HG03045 (cell line): ENCODE results near the gene LAMP1.
"Not testable (repeated sequence)": the region's sequence is repeated elsewhere in the genome, so short reads cannot be mapped to it uniquely, and the experiment has no call there.

Experiments
- ATAC-seq: cut with Tn5 transposase; IDR thresholded peaks from one replicate; pipeline ENCODE4 v1.9.1; 2021; ENCODE audit warnings: mild to moderate bottlenecking, moderate library complexity; ENCODE audit not compliant: unreplicated experiment

The LAMP1 gene

DNA sequence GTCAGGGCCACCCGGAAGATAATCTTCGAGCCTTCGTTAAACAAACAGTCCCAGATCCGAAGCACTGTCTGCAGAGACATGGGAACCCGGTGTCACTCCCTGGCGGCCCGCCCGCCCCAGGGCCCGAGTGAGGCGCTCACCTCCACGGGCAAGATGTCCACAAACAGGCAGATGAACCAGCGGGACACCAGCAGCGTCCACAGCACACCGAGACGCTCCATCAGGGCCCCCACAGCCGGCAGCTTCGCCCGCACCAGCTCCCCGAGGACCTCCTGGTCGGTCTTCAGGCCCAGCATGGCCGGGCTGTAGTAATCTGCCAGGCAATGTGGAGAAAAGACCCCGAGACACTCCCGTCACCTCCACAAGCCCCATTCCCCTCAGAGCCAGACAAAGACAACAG is 28.7 kb downstream of the LAMP1 start:
- ATAC-seq: no peak

DNA sequence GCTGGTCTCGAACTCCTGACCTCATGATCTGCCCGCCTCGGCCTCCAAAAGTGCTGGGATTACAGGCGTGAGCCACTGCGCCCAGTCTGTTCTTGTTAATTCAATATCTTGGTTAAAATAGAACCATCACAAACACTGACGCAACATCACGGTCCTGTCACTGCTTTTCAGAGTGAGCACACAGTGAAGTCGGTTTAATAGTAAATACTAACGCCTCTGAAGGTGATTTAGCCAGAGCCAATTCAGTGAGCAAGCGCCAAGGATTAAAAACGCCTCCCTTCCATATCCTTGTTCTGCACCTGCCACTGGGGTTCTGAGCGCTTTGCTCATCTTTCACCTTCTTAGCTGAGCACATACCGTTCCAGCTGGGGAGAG is 30.3 kb downstream of the LAMP1 start:
- no peak for ATAC-seq

- ATAC-seq: no peak
These were observed 30.9 kb downstream of the LAMP1 start for GRCh38 chr13:113327766-113328471.

DNA sequence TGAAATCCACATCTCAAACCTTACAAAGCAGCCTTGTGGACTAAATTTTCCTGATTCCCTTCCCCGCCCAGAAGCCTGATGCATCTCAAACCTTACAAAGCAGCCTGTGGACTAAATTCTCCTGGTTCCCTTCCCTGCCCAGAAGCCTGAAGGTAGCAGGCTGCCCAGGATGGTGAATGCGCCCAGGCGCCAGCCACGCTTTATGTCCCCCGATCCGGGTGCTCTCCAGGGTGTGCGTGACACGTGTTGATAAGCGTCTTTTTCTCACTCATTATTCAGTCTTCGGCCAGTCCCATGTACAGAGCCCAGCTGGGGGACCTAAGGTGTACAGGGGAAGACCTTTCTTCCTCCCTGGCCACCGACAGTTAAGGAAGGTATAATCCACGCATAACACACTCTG is 31.8 kb downstream of the LAMP1 start:
- no peak for ATAC-seq

DNA sequence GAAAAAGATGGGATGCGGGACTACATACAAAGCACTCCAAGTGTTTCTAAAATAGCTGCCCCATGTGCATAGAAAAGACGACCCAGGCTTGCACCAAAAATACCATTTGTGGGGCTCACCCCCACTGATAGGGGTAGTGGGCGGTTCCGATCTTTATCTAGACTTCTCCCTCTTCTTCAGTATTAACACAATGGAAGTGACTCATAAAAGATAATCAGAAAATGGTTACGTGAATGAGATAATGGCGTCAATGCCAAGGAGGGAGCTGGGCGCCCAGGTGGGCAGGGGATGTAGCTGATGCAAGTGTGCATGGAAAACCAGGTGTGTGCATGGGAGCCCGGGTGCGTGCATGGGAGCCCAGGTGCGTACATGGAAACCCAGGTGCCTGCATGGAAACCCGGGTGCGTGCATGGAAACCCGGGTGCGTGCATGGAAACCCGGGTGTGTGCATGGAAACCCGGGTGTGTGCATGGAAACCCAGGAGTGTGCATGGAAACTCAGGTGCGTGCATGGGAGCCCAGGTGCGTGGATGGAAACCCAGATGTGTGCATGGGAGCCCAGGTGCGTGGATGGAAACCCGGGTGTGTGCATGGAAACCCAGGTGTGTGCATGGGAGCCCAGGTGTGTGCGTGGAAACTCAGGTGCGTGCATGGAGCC is 32.7 kb downstream of the LAMP1 start:
- no peak for ATAC-seq

DNA sequence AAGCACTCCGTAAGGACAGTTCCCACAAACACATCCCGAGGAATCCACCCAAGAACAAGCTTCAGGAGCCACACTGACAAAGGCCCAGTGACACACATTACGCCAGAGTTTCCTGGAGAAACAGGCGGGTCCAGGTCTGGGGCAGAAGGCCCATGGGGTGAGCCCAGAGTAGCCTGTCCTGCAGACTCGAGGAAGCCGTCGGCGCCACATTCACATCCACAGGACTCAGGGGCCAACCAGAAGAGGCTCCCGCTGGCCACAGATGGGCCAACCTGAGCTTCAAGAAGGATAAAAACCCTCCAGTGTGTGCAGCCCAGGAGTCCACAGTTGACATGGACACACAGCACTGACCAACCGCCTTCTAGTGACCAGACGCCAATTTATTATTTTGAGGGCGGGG is 35.6 kb downstream of the LAMP1 start:
- ATAC-seq: no peak

DNA sequence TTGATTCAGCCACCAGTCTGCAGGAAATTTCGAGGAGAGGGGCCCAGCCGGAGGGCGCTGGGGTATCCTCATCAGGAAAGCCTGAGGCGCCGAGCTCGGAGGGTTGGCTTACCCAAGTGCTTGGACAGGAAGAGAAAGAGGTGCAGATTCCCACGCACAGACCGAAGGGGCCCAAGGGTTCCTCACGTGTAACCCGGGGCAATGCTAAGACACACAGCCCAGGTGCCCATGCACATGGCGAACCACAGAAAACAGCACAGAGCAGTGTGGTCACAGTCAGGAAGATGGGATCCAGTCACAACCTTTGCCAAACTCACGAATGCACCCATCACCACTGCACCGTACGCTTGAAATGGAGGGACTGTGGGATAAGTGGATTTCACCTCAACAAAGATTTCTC is 36.0 kb downstream of the LAMP1 start:
- no peak for ATAC-seq

DNA sequence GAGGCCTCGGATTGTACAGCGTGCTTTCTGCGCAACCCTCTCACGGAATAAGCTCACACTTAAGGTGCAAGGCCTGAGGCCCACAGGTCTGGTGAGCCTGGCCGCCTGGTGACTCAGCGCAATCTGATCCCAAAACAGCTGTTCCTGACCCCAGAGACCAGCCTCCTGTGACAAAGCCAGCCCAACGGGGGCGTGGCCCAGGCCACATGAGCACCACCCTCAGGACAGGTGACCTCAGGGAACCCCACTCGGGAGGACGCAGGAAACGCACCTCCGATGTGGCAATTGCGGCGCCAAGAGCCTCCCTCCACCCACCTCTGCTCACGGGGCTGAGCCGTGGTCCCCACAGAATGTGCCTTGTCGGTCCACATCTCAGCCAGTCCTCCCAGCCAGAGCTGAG is 40.5 kb downstream of the LAMP1 start:
- no peak for ATAC-seq

DNA sequence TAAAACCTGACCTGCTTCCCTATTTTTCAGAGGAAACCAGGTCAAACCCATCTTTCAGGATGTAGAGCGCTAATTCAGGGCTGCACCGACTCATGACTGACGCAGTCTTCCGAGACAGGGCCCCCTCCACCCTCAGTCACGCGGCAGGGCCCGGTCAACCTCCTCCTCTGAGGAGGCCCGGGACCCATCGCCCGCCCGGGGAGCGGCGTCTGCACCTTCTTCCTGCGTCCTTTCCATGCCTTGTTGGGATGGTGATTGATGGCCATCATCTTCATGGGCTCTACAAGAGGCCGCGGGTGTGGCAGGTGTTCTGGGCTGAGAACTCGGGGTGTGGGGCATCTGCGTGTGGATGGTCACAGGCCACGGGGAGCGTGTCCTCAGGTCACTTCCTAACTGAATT is 40.9 kb downstream of the LAMP1 start:
- no peak for ATAC-seq

- no peak for ATAC-seq
These were observed 41.4 kb downstream of the LAMP1 start for GRCh38 chr13:113338451-113338850.

DNA sequence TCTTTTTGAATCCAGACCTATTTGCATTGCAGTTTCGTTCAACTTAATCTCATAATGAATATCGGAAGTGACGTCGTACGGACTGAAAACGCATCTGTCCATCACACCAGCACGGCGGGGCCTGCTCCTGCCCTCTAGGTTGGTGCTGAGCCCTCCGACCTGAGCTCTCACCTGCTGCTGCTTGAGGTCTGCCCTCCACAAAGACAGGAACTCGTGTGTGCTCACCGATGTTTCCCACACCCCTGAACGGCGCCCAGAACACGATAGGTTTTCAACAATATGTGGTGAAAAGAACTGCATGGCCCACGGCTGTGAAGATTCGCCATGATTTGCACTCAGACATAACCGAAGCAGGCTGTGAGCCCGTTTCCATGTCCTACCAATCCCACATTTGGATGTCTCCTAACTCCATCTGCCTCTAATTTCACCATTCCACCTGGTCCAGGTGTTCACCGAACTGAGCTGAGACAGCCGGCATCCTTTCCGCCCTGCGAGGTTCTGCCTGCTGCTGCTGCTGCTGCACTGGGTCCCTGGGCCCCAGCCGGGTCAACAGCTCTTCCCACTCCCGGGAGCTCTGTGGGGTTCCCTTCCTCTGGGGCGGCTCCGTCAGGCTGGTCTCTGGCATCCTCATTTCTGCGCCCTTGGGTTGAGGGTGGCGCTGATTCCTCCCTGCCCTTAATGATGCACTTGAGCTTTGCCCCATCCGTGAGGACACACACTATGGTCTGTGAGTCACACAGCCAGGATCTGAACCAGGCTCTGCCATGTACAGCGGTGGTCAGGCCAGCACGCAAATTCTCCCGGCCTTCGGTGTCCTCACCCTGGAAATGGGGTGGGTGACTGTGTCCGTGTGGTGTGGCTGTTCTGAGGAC is 46.0 kb downstream of the LAMP1 start:
- no peak for ATAC-seq

DNA sequence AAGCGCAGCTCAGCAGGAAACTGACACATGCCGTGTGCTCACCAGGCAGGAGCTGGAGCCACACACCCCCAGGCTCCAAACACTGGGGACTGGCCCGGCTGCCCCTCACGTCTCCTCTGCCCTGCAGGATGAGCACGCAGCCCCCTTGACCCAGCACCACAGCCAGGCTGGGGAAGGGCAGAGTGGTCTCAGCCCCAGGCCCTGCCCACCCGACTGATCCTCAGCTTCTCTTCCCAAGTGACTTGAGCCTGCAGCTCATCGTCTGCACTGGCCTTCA is 46.6 kb downstream of the LAMP1 start:
- ATAC-seq: no peak

GRCh38 chr13:113345486-113345885 is 48.4 kb downstream of the LAMP1 start:
- ATAC-seq: no peak

DNA sequence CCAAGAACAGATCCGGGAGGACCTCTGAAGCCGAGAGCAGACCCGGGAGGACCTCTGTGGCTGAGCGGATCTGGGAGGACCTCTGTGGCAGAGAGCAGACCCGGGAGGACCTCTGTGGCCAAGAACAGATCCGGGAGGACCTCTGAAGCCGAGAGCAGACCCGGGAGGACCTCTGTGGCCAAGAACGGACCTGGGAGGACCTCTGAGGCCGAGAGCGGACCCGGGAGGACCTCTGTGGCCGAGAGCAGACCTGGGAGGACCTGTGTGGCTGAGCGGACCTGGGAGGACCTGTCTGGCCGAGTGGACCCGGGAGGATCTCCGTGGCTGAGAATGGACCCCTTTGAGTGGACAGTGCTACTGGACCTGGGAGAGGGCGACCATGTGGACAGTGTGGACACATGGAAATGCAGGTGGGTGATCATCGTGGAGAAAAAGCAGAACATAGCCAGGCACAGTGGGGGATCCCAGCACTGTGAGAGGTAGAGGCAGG is 50.7 kb downstream of the LAMP1 start:
- ATAC-seq: not testable (repeated sequence)

DNA sequence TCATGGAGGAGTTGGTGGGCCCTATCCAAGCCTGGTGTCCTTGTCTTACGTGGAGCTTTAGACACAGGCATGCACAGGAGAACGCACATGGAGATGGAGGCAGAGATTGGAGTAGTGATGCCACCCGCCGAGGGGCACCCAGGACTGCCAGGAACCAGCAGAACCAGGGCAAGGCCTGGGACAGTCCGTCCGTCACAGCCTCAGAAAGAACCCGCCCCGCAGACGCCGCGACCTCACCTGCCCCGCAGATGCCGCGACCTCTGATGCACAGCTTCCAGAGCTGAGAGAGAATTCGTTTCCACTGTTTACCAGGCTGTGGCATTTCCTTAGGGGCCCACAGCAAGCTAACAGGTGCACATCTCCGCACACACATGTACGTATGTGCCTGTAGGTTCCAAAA is 51.6 kb downstream of the LAMP1 start:
- ATAC-seq: no peak

- no peak for ATAC-seq
These were observed 52.0 kb downstream of the LAMP1 start for GRCh38 chr13:113349050-113349449.

DNA sequence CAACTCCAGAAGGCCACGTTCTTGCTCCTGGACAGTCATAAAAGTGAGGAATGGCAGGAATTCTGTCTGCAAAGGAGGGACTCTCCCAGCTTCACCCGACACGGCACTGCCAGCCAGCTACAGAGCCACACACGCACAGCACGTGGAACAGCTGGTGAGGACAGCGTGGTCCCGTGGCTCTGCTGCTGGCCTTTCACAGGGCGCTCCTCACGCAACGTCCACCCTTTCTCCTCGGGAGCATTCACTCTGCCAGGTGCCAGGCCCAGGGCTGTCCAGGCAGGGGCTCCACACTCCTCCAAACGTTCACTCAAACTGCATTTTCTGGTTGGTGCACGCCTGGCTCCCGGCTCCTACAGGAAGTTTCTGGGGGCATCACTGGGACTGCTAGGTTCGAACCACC is 52.5 kb downstream of the LAMP1 start:
- ATAC-seq: no peak

GRCh38 chr13:113350065-113350937 is 53.3 kb downstream of the LAMP1 start:
- no peak for ATAC-seq

DNA sequence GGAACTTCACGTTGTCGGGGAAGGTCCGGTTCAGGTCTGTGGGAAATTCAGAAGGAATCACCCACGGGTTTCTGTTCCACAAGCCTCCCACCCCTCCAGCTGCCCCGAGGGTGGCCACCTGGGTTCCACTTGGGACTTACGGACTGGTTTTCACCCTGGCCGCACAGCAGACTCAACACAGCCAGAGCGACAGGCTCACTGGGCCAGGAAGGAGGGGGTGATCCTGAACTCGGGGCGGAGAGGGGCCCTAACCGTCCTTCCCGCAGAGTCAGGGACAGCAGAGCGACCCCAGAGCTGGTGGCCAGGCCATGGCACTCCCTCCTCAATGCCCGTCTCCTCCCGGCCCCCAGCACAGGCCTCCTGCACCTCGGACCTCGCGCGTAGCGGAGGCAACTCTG is 53.9 kb downstream of the LAMP1 start:
- no peak for ATAC-seq

DNA sequence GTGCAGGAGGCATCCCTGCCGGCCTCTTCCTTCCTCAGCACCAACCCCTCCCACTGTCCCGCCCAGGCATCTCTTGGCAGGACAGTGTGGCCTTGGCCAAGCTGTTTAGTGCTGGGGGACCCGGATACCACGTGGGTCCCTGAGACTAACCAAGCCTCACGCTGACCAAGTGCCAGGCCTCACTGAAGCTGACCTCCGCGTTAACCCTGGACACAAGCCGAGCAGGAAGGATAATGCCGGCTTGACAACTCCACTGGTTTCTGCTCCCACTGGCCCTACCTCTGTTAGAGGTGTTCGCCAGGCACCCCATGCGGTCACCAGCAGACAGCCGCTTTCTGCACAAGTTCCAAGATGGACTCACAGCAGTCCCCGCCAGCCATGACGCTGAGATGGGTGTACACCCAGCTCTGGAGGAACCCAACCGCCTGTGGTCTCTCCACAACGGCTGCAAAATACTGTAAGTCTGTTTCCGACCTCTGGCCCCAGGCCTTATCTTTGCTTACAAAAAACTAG is 54.5 kb downstream of the LAMP1 start:
- ATAC-seq: no peak

- no peak for ATAC-seq
These were observed 56.2 kb downstream of the LAMP1 start for GRCh38 chr13:113353254-113353653.
